H9 (cell line): ENCODE data around the gene NDUFB8. TPM values are rescaled to one million over a fixed set of nuclear protein-coding genes. Genes with fewer than 3 reads are reported as not detected.

Experiments used
- DNase-seq: peaks from one replicate; pipeline ENCODE4 v3.0.0-alpha.2; 2017
- H2AFZ ChIP-seq: one replicate; pipeline ENCODE4 v1.6.1; 2013; ENCODE audit warnings: mild to moderate bottlenecking, low read length, control low read depth, moderate library complexity
- H2AK5ac ChIP-seq: 2 replicates; pipeline ENCODE4 v1.6.1; 2013; ENCODE audit warnings: low read length, control low read depth, mixed read lengths; ENCODE audit not compliant: insufficient read length
- H2BK120ac ChIP-seq: one replicate; pipeline ENCODE4 v1.6.1; 2013; ENCODE audit warnings: low read depth, mild to moderate bottlenecking, low read length, control low read depth, inconsistent platforms; ENCODE audit not compliant: poor library complexity, severe bottlenecking
- H2BK12ac ChIP-seq: 2 replicates; pipeline ENCODE4 v1.6.1; 2013; ENCODE audit warnings: low read length, control low read depth, mixed read lengths, low read depth; ENCODE audit not compliant: insufficient read length
- H2BK15ac ChIP-seq: 2 replicates; pipeline ENCODE4 v1.6.1; 2013; ENCODE audit warnings: low read depth, low read length, control low read depth
- H2BK20ac ChIP-seq: one replicate; pipeline ENCODE4 v1.6.1; 2013; ENCODE audit warnings: low read depth, mild to moderate bottlenecking, low read length, control low read depth, inconsistent platforms; ENCODE audit not compliant: poor library complexity, severe bottlenecking
- H2BK5ac ChIP-seq: 2 replicates; pipeline ENCODE4 v1.6.1; 2013; ENCODE audit warnings: low read length, control low read depth, mixed read lengths; ENCODE audit not compliant: insufficient read length
- H3K14ac ChIP-seq: 2 replicates; pipeline ENCODE4 v1.6.1; 2013; ENCODE audit warnings: low read length, control low read depth; ENCODE audit not compliant: insufficient read depth
- H3K18ac ChIP-seq: 2 replicates; pipeline ENCODE4 v1.6.1; 2013; ENCODE audit warnings: low read depth, mild to moderate bottlenecking, mixed read lengths, low read length, control low read depth; ENCODE audit not compliant: insufficient read length
- H3K23ac ChIP-seq: 2 replicates; pipeline ENCODE4 v1.6.1; 2013; ENCODE audit warnings: low read length, control low read depth, mixed read lengths, low read depth; ENCODE audit not compliant: insufficient read length
- H3K23me2 ChIP-seq: 2 replicates; pipeline ENCODE4 v1.6.1; 2013; ENCODE audit warnings: low read depth, mild to moderate bottlenecking, mixed read lengths, low read length, control low read depth; ENCODE audit not compliant: insufficient read length, poor library complexity, severe bottlenecking
- H3K27ac ChIP-seq: 2 replicates; pipeline ENCODE4 v1.5.1; 2013; ENCODE audit warnings: low read length, control low read depth, mixed read lengths, low read depth; ENCODE audit not compliant: insufficient read length
- H3K27me3 ChIP-seq: 2 replicates; pipeline ENCODE4 v1.6.1; 2013; ENCODE audit warnings: low read length, control low read depth, inconsistent platforms; ENCODE audit not compliant: insufficient read depth
- H3K4ac ChIP-seq: 2 replicates; pipeline ENCODE4 v1.6.1; 2013; ENCODE audit warnings: low read depth, mild to moderate bottlenecking, control low read depth, inconsistent platforms, low read length, moderate library complexity
- H3K4me1 ChIP-seq: 2 replicates; pipeline ENCODE4 v1.6.1; 2013; ENCODE audit warnings: low read length, control low read depth, inconsistent platforms; ENCODE audit not compliant: insufficient read depth
- H3K4me2 ChIP-seq: 2 replicates; pipeline ENCODE4 v1.6.1; 2013; ENCODE audit warnings: low read length, control low read depth, mixed read lengths; ENCODE audit not compliant: insufficient read length, insufficient read depth
- H3K56ac ChIP-seq: 2 replicates; pipeline ENCODE4 v1.6.1; 2013; ENCODE audit warnings: low read depth, mild to moderate bottlenecking, mixed read lengths, low read length, control low read depth; ENCODE audit not compliant: insufficient read length
- H3K79me1 ChIP-seq: 2 replicates; pipeline ENCODE4 v1.6.1; 2013; ENCODE audit warnings: low read depth, mild to moderate bottlenecking, moderate library complexity, low read length, control low read depth, inconsistent platforms; ENCODE audit not compliant: insufficient read depth, poor library complexity, severe bottlenecking
- H3K79me2 ChIP-seq: 2 replicates; pipeline ENCODE4 v1.6.1; 2013; ENCODE audit warnings: low read length, control low read depth, inconsistent platforms; ENCODE audit not compliant: insufficient read depth
- H3K9ac ChIP-seq: 2 replicates; pipeline ENCODE4 v1.6.1; 2013; ENCODE audit warnings: low read length, control low read depth, mixed read lengths; ENCODE audit not compliant: insufficient read length; ENCODE audit errors: extremely low read depth
- H3K9me3 ChIP-seq: one replicate; pipeline ENCODE4 v1.6.1; 2013; ENCODE audit warnings: low read depth, low read length, inconsistent platforms; ENCODE audit not compliant: control insufficient read depth
- H3T11ph ChIP-seq: one replicate; pipeline ENCODE4 v1.6.1; 2013; ENCODE audit warnings: mild to moderate bottlenecking, low read length, control low read depth, inconsistent platforms
- H4K20me1 ChIP-seq: one replicate; pipeline ENCODE4 v1.6.1; 2013; ENCODE audit not compliant: control insufficient read depth, insufficient read length, insufficient read depth
- H4K5ac ChIP-seq: 2 replicates; pipeline ENCODE4 v1.6.1; 2013; ENCODE audit warnings: low read depth, mild to moderate bottlenecking, mixed read lengths, low read length, control low read depth; ENCODE audit not compliant: insufficient read length
- H4K8ac ChIP-seq: replicated peaks from 2 replicates; pipeline ENCODE4 v1.6.1; 2013; ENCODE audit warnings: low read length, control low read depth, mixed read lengths, low read depth; ENCODE audit not compliant: insufficient read length
- H4K91ac ChIP-seq: 2 replicates; pipeline ENCODE4 v1.6.1; 2013; ENCODE audit warnings: low read depth, mild to moderate bottlenecking, moderate library complexity, mixed read lengths, low read length, control low read depth; ENCODE audit not compliant: insufficient read length
- H3K27ac Mint-ChIP-seq, 3 experiments: 2 replicates in 2 of 3; 3 replicates in 1 of 3; pipeline ENCODE4 v1.8.0; 2020 to 2021; ENCODE audit warnings: mixed read lengths in 3 of 3, mild to moderate bottlenecking in 1 of 3, moderate library complexity in 1 of 3
- H3K27me3 Mint-ChIP-seq: 2 replicates; pipeline ENCODE4 v1.8.0; 2021; ENCODE audit warnings: low read depth, mild to moderate bottlenecking, moderate library complexity, mixed read lengths
- H3K36me3 Mint-ChIP-seq, 3 experiments: 2 replicates in 2 of 3; 3 replicates in 1 of 3; pipeline ENCODE4 v1.8.0; 2020 to 2021; ENCODE audit warnings: low read depth in 3 of 3, mixed read lengths in 3 of 3; ENCODE audit not compliant: insufficient read depth in 1 of 3
- H3K4me1 Mint-ChIP-seq, 2 experiments: 2 replicates each; pipeline ENCODE4 v1.8.0; 2020; ENCODE audit warnings: mixed read lengths in 2 of 2
- H3K4me3 Mint-ChIP-seq, 2 experiments: 2 replicates in 1 of 2; 3 replicates in 1 of 2; pipeline ENCODE4 v1.8.0; 2020 to 2021; ENCODE audit warnings: mild to moderate bottlenecking in 2 of 2, mixed read lengths in 2 of 2, moderate library complexity in 1 of 2
- H3K9me3 Mint-ChIP-seq, 2 experiments: 2 replicates in 1 of 2; 3 replicates in 1 of 2; pipeline ENCODE4 v1.8.0; 2020; ENCODE audit warnings: mild to moderate bottlenecking in 2 of 2, mixed read lengths in 2 of 2, moderate library complexity in 1 of 2
- WGBS: extraction: QIAGEN DNeasy Blood & Tissue Kit; methylation state at CpG from one replicate; pipeline ENCODE4 v1.1.7; 2013; ENCODE audit warnings: missing lambda C conversion rate, low lambda C conversion rate, mixed read lengths; ENCODE audit not compliant: insufficient read length; ENCODE audit errors: extremely low coverage; 5-methylcytosine and 5-hydroxymethylcytosine counted together
- total RNA-seq: library from RNA; stranded (reverse); gene quantifications from 2 replicates; pipeline ENCODE4 v1.2.1, GENCODE V29; 2021
- TF ChIP-seq, protein P1 (sequence below): fragments of 200-600 bp; sonication (generic); conservative IDR thresholded peaks from 3 replicates; pipeline ENCODE4 v1.8.0; 2021; ENCODE audit warnings: antibody characterized with exemption, mild to moderate bottlenecking

Gene NDUFB8
- total RNA-seq, 1 experiment from 2014 or later: 205 TPM

DNA sequence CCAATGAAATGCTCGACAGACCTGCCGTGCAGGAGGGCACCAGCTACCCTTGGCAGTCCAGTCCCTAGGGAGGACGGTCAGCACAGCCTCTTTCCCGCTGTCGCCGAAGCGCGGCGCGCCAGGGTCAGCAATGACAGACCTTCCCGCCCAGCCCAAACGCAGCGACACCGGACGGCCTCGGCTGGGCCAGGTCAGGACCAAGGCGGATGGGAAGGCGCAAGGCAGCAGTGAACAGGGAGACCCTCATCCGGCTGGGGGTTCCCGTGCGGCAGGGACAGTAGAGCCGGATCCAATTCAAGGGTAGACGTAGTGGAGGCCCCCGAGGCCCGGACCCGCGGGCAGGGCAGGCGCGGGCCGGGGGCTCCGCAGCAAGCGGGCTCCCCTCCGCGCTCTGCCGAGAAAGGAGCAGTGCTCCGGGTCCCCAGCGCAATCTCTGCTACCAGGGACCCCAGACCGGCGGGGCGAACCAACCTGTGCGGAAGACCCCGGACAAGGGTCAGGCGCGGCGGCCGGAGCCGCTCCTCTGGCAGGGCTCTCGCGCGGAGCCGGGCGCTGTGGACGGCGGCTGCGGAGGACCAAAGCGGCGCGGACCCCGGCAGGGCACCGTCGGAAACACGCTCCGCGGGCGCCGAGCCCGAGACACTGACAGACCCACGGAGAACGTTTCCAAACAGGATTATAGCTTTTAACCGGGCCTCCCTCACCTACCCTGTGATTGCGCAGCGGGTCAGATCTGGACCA is 10.2 kb downstream of the NDUFB8 start, which contains the start of gene SEC31B:
Gene SEC31B, minus strand, starts transcription at position 551 of the 741 bp plus-strand sequence. CDS start 2,909 bp downstream, outside the sequence.
- H3K27ac Mint-ChIP-seq: no peak within 1 kb of the TSS
- peaks cover 9 to 13% of the 10 kb centered on the region in 2 experiments for H3K4me1 Mint-ChIP-seq
- H3K36me3 Mint-ChIP-seq: peaks cover 0 to 13% (median 6%) of the 10 kb centered on the region in 3 experiments; a peak in 6 of 7 replicates
- Histone ChIP-seq H3K56ac (no peak within 1 kb of the TSS), H3K27me3 (peaks cover 4% of the 10 kb centered on the region; the same call in 1 of the 2 replicates), H3K4me1 (no peaks in the 10 kb centered on the region), H3K9me3 (no peaks in the 10 kb centered on the region), H2AFZ (no peak within 1 kb of the TSS), H4K5ac (no peak within 1 kb of the TSS), H3K79me1 (no peaks in the 10 kb centered on the region), H3K23ac (no peak within 1 kb of the TSS), H3K79me2 (no peaks in the 10 kb centered on the region), H3K14ac (no peak within 1 kb of the TSS), H3K4ac (no peak within 1 kb of the TSS), H3K9ac (no peak within 1 kb of the TSS), H3K18ac (no peak within 1 kb of the TSS), H2BK15ac (no peak within 1 kb of the TSS), H2BK5ac (no peak within 1 kb of the TSS), H3K23me2 (peaks cover 10% of the 10 kb centered on the region), H4K8ac (no peak within 1 kb of the TSS), H2AK5ac (no peak within 1 kb of the TSS), H2BK12ac (no peak within 1 kb of the TSS), H2BK120ac (no peak within 1 kb of the TSS), H4K20me1 (no peaks in the 10 kb centered on the region), H3K4me2 (peak within 1 kb of the TSS; percentile 47), H3T11ph (no peak within 1 kb of the TSS), H2BK20ac (no peak within 1 kb of the TSS), H4K91ac (no peak within 1 kb of the TSS), H3K27ac (no peak within 1 kb of the TSS)
- peak; percentile 84 for DNase-seq
- TF ChIP-seq, protein P1, sequence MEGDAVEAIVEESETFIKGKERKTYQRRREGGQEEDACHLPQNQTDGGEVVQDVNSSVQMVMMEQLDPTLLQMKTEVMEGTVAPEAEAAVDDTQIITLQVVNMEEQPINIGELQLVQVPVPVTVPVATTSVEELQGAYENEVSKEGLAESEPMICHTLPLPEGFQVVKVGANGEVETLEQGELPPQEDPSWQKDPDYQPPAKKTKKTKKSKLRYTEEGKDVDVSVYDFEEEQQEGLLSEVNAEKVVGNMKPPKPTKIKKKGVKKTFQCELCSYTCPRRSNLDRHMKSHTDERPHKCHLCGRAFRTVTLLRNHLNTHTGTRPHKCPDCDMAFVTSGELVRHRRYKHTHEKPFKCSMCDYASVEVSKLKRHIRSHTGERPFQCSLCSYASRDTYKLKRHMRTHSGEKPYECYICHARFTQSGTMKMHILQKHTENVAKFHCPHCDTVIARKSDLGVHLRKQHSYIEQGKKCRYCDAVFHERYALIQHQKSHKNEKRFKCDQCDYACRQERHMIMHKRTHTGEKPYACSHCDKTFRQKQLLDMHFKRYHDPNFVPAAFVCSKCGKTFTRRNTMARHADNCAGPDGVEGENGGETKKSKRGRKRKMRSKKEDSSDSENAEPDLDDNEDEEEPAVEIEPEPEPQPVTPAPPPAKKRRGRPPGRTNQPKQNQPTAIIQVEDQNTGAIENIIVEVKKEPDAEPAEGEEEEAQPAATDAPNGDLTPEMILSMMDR: no peak
- peak within 1 kb of the TSS; percentile 73 to 93 for H3K4me3 Mint-ChIP-seq
- no CpG with 5 or more reads among the region's 72 CpGs for WGBS
- H3K9me3 Mint-ChIP-seq: no peaks in the 10 kb centered on the region
- peaks cover 44% of the 10 kb centered on the region for H3K27me3 Mint-ChIP-seq
